HG03095 (cell line): ENCODE results near the gene LIPE.

ENCODE experiments used
- ATAC-seq: cut with Tn5 transposase; IDR thresholded peaks from one replicate; pipeline ENCODE4 v1.9.1; 2021; ENCODE audit warnings: moderate library complexity; ENCODE audit not compliant: unreplicated experiment

LIPE gene

GRCh38 chr19:42360787-42361544 lies 66.2 kb downstream of the LIPE start:
- no peak for ATAC-seq

- ATAC-seq: no peak
Measured at GRCh38 chr19:42357290-42357689, 69.9 kb downstream of the LIPE start.

- ATAC-seq: no peak
Measured at GRCh38 chr19:42356686-42357085, 70.5 kb downstream of the LIPE start.

GRCh38 chr19:42355896-42356295 lies 71.3 kb downstream of the LIPE start:
- ATAC-seq: no peak

- ATAC-seq: no peak
Measured at GRCh38 chr19:42353341-42354015, 73.7 kb downstream of the LIPE start.

- ATAC-seq: no peak
Measured at GRCh38 chr19:42352301-42353259, 74.6 kb downstream of the LIPE start.
